MM.1S (cell line): ENCODE data around the gene ESPN.
"Not testable (repeated sequence)": the region's sequence is repeated elsewhere in the genome, so short reads cannot be mapped to it uniquely, and the experiment has no call there.

Source experiments
- DNase-seq: peaks from one replicate; pipeline ENCODE4 v3.0.0-alpha.2; 2015
- H2AFZ ChIP-seq: fragments of 300-600 bp; sonication (generic); 2 replicates; pipeline ENCODE4 v1.6.0; 2016; ENCODE audit warnings: antibody characterized with exemption, low read length
- H3F3A ChIP-seq: fragments of 300-600 bp; sonication (generic); 2 replicates; pipeline ENCODE4 v1.6.1; 2016; ENCODE audit warnings: mild to moderate bottlenecking, antibody characterized with exemption, low read length, moderate library complexity, mixed read lengths; ENCODE audit not compliant: insufficient read depth
- H3K27ac ChIP-seq: fragments of 300-600 bp; sonication (generic); 2 replicates; pipeline ENCODE4 v1.5.1; 2016; ENCODE audit warnings: mild to moderate bottlenecking, low read length
- H3K27me3 ChIP-seq: fragments of 300-600 bp; sonication (generic); replicated peaks from 2 replicates; pipeline ENCODE4 v1.6.0; 2016; ENCODE audit warnings: low read length; ENCODE audit not compliant: insufficient read depth
- H3K36me3 ChIP-seq: fragments of 300-600 bp; sonication (generic); replicated peaks from 2 replicates; pipeline ENCODE4 v1.6.1; 2016; ENCODE audit warnings: mild to moderate bottlenecking, low read length, mixed read lengths; ENCODE audit not compliant: insufficient read depth
- H3K4me1 ChIP-seq: fragments of 300-600 bp; sonication (generic); 2 replicates; pipeline ENCODE4 v1.6.1; 2016; ENCODE audit warnings: low read length, mixed read lengths
- H3K4me2 ChIP-seq: fragments of 300-600 bp; sonication (generic); 2 replicates; pipeline ENCODE4 v1.6.0; 2016; ENCODE audit warnings: low read depth, low read length
- H3K4me3 ChIP-seq: fragments of 300-600 bp; sonication (generic); 2 replicates; pipeline ENCODE4 v1.5.1; 2016; ENCODE audit warnings: low read length, mixed read lengths
- H3K79me2 ChIP-seq: fragments of 300-600 bp; sonication (generic); 2 replicates; pipeline ENCODE4 v1.6.1; 2016; ENCODE audit warnings: mixed run types, low read length, mixed read lengths
- H3K9ac ChIP-seq: fragments of 300-600 bp; sonication (generic); 2 replicates; pipeline ENCODE4 v1.6.1; 2016; ENCODE audit warnings: low read length, mixed read lengths
- H3K9me2 ChIP-seq: fragments of 300-600 bp; sonication (generic); replicated peaks from 2 replicates; pipeline ENCODE4 v1.6.1; 2016; ENCODE audit warnings: mild to moderate bottlenecking, low read length, mixed read lengths; ENCODE audit not compliant: insufficient read depth
- H3K9me3 ChIP-seq: fragments of 300-600 bp; sonication (generic); replicated peaks from 2 replicates; pipeline ENCODE4 v1.6.1; 2016; ENCODE audit warnings: mild to moderate bottlenecking, low read length, mixed read lengths; ENCODE audit not compliant: insufficient read depth
- H4K20me1 ChIP-seq: fragments of 300-600 bp; sonication (generic); 2 replicates; pipeline ENCODE4 v1.6.1; 2016; ENCODE audit warnings: mild to moderate bottlenecking, low read length, moderate library complexity, mixed read lengths; ENCODE audit not compliant: insufficient read depth
- EZH2 ChIP-seq: fragments of 300-600 bp; sonication (generic); optimal IDR thresholded peaks from 2 replicates; pipeline ENCODE3; 2017; ENCODE audit warnings: low read depth, mild to moderate bottlenecking, antibody characterized with exemption, low read length, mixed read lengths
- EZH2phosphoT487 ChIP-seq: fragments of 300-600 bp; sonication (generic); IDR thresholded peaks from 2 replicates; pipeline ENCODE4 v1.6.1; 2018; ENCODE audit warnings: antibody characterized with exemption, low read length
- TF ChIP-seq, protein P1 (sequence below): fragments of 300-600 bp; sonication (generic); IDR thresholded peaks from 2 replicates; pipeline ENCODE4 v1.5.1; 2016; ENCODE audit warnings: antibody characterized with exemption, low read length, mixed read lengths

ESPN gene

DNA sequence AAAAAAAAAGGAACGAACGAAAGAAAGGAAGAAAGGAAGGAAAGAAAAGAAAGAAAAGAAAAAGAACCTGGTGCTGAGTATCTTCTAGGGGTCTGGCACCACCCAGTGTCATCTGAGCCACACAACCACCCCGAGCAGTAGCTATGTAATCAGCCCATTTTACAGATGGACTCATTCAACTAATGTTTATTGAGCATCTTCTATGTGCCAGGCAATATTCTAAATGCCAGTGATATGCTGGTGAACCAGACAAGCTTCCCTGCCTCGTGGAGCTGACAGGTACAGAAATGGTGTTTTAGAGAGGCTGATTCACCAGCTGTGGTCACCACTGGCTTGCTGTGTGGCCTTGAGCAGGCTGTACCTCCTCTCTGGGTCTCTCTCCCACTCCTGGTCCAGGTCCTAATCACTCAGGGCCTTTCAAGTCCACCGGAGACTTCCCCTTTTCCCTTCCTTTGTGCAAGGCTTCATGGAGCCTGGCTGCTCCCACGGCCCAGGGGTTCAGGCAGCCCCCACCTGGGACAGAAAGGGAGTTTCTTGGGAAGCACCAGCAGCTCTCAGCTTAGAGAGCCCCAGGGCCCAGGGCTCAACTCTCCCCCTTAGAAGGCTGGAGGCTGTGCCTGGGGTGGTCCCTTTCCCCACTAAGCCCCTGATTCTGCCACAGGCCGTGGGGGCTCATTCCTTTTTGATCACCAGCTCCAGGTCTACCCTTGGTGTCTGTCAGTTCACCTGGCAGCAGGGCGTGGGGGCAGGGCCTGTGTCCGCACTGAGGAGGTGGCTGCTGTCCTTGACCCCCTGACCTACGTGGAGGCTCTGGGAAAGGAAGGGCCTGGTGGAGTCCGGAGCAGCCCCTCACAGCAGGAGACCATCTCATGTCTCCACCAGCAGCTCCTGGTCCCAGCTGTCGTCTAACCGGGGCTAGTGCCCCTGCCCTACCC lies 7.3 kb downstream of the ESPN start:
- not testable (repeated sequence) for H3K36me3 ChIP-seq, H2AFZ ChIP-seq, H4K20me1 ChIP-seq, H3K4me1 ChIP-seq, DNase-seq, H3K9me2 ChIP-seq, H3K27ac ChIP-seq, H3K9me3 ChIP-seq, H3K4me3 ChIP-seq, H3K9ac ChIP-seq, H3K4me2 ChIP-seq, H3K79me2 ChIP-seq, H3F3A ChIP-seq
- H3K27me3 ChIP-seq, result peaks cover 89% of the 10 kb centered on the region

DNA sequence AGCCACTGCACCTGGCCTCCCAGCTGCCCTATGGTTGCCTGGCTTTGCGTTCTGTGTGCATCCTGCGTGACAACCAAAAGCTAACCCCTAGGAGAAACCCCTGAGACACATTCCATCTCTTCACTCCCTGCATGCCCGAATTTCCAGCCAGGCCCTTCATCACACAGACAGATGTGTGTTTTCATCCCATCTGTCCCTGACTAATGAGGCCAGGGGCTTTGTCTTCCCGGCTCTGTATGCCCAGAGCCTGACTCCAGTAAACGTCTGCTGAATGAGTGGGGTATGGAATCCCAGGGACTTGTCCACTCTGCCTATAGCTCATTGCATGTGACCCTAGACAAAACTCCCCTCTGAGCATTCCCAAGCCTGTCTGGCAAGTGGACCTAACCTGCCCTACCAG lies 9.6 kb downstream of the ESPN start:
- DNase-seq, result no peak

DNA sequence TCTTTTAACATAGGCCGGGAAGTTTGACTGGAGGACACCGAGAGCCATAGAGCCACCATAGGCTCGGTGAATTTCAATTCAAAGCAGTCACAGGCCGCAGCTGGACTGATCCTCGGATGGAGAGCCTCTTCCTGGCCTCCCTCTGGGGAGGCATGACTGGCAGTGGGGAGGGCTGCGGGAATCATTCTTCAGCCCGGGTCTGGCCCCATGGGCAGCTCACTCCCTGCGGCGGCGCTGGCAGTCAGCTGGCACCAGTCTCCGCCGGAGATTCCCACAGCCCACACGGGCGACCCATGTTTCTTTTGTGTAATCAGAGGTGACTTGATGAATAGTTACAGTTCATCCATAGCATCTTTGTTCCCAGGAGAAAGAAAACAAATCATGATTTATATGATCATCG lies 10.6 kb downstream of the ESPN start:
- no peaks in the 10 kb centered on the region for H3K9me2 ChIP-seq
- H2AFZ ChIP-seq, result no peak overlapping the region
- no peak overlapping the region for H3K27ac ChIP-seq
- H3K27me3 ChIP-seq, result peaks cover 80% of the 10 kb centered on the region
- no peak for DNase-seq
- TF ChIP-seq EZH2phosphoT487, result no peak
- TF ChIP-seq, protein P1, sequence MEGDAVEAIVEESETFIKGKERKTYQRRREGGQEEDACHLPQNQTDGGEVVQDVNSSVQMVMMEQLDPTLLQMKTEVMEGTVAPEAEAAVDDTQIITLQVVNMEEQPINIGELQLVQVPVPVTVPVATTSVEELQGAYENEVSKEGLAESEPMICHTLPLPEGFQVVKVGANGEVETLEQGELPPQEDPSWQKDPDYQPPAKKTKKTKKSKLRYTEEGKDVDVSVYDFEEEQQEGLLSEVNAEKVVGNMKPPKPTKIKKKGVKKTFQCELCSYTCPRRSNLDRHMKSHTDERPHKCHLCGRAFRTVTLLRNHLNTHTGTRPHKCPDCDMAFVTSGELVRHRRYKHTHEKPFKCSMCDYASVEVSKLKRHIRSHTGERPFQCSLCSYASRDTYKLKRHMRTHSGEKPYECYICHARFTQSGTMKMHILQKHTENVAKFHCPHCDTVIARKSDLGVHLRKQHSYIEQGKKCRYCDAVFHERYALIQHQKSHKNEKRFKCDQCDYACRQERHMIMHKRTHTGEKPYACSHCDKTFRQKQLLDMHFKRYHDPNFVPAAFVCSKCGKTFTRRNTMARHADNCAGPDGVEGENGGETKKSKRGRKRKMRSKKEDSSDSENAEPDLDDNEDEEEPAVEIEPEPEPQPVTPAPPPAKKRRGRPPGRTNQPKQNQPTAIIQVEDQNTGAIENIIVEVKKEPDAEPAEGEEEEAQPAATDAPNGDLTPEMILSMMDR, result no peak
- no peak for TF ChIP-seq EZH2
- no peaks in the 10 kb centered on the region for H3K79me2 ChIP-seq
- H3K4me3 ChIP-seq, result no peak overlapping the region
- H3K9me3 ChIP-seq, result no peaks in the 10 kb centered on the region
- H3K9ac ChIP-seq, result no peak overlapping the region
- no peak overlapping the region for H3K4me2 ChIP-seq
- no peaks in the 10 kb centered on the region for H4K20me1 ChIP-seq
- no peaks in the 10 kb centered on the region for H3F3A ChIP-seq
- H3K36me3 ChIP-seq, result no peaks in the 10 kb centered on the region
- H3K4me1 ChIP-seq, result no peaks in the 10 kb centered on the region

More for the DNA sequence above, 9.6 kb downstream of the ESPN start:
- H4K20me1 ChIP-seq, result no peaks in the 10 kb centered on the region
- TF ChIP-seq EZH2 (no peak), EZH2phosphoT487 (no peak)
- TF ChIP-seq, protein P1, result no peak
- no peaks in the 10 kb centered on the region for H3K9me2 ChIP-seq
- H2AFZ ChIP-seq, result no peak overlapping the region
- no peaks in the 10 kb centered on the region for H3K36me3 ChIP-seq
- no peak overlapping the region for H3K4me3 ChIP-seq
- no peaks in the 10 kb centered on the region for H3K9me3 ChIP-seq
- H3K79me2 ChIP-seq, result no peaks in the 10 kb centered on the region
- H3K9ac ChIP-seq, result no peak overlapping the region
- no peaks in the 10 kb centered on the region for H3F3A ChIP-seq
- no peaks in the 10 kb centered on the region for H3K4me1 ChIP-seq
- no peak overlapping the region for H3K27ac ChIP-seq
- H3K4me2 ChIP-seq, result no peak overlapping the region
- peaks cover 85% of the 10 kb centered on the region for H3K27me3 ChIP-seq

DNA sequence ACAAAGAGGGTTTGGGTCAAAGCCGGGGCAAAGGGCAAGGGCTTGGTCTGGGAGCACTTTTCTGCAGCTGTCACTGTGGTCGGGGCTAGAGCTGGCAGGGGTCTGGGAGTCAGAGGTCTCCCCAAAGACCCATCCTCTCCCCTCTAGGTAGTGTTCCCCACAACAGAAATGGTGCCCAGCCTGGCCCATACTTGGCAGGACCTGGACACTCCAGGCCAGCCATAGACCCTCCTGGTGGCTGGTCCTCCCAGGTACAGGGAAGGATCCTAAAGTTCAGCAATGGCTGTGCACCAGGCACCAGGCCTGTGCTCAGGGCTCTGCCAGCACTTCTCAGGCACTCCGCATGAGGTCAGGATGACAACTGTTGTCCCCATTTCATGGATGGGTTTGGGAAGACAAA lies 11.0 kb downstream of the ESPN start:
- Histone ChIP-seq H3K9ac (no peak overlapping the region), H3K4me3 (no peak overlapping the region), H3K36me3 (no peaks in the 10 kb centered on the region), H2AFZ (no peak overlapping the region), H4K20me1 (no peaks in the 10 kb centered on the region), H3K9me2 (no peaks in the 10 kb centered on the region), H3K4me1 (no peaks in the 10 kb centered on the region), H3K4me2 (no peak overlapping the region), H3K9me3 (no peaks in the 10 kb centered on the region), H3K27ac (no peak overlapping the region), H3K79me2 (no peaks in the 10 kb centered on the region), H3K27me3 (peaks cover 76% of the 10 kb centered on the region), H3F3A (no peaks in the 10 kb centered on the region)
- no peak for DNase-seq
- TF ChIP-seq EZH2, result no peak
- TF ChIP-seq EZH2phosphoT487, result no peak
- TF ChIP-seq, protein P1, result no peak

DNA sequence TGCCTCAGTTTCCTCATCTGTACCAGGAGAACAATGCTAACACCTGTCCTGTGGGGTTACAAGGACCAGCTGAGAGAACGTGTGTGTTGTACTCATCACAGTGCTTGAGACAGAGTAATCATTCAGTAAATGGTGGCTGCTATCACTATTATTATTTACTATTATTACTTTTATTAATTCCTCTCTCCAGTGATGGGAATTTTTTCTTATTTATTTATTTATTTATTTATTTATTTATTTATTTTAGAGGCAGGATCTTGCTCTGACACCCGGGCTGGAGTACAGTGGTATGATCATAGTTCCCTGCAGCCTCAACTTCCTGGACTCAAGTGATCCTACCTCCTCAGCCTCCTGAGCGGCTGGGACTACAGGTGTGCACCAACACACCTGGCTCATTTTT lies 11.7 kb downstream of the ESPN start:
- not testable (repeated sequence) for H3K4me1 ChIP-seq, H4K20me1 ChIP-seq, H3K36me3 ChIP-seq, H3F3A ChIP-seq, H3K79me2 ChIP-seq, H3K27ac ChIP-seq, DNase-seq, H3K9ac ChIP-seq, H3K4me3 ChIP-seq, H3K4me2 ChIP-seq, H3K9me3 ChIP-seq, H2AFZ ChIP-seq, H3K9me2 ChIP-seq
- peaks cover 74% of the 10 kb centered on the region for H3K27me3 ChIP-seq
